Stimulated activated CD8-positive, alpha-beta memory T cell treated with anti-CD3 and anti-CD28 coated beads, Interleukin-12 subunit alpha, Interleukin-12 subunit beta, amount 100 ng/mL, for 24 hours (primary cell): ENCODE data around the gene NOL7.

Experiments used
- DNase-seq: peaks from one replicate; pipeline ENCODE4 v3.0.0-alpha.2; 2020; ENCODE audit errors: extremely low read depth

The NOL7 gene

GRCh38 chr6:13597073-13597472 is 18.1 kb upstream of the NOL7 start:
- DNase-seq, result no peak

GRCh38 chr6:13600036-13600435 is 15.1 kb upstream of the NOL7 start:
- DNase-seq, result no peak

- DNase-seq, result no peak
Measured at GRCh38 chr6:13604135-13604534, 11.0 kb upstream of the NOL7 start.

GRCh38 chr6:13604546-13605416 is 10.4 kb upstream of the NOL7 start:
- no peak for DNase-seq

- no peak for DNase-seq
Measured at GRCh38 chr6:13605634-13606033, 9.5 kb upstream of the NOL7 start.

GRCh38 chr6:13611715-13612114 is 3.4 kb upstream of the NOL7 start:
- no peak for DNase-seq

- DNase-seq, result no peak
Measured at GRCh38 chr6:13613029-13613594, 2.0 kb upstream of the NOL7 start.

- DNase-seq, result no peak
Measured at GRCh38 chr6:13614126-13614925, 809 bp upstream of the NOL7 start.

GRCh38 chr6:13615792-13616120 is 621 bp downstream of the NOL7 start:
- DNase-seq, result no peak

GRCh38 chr6:13617066-13617465 is 1.9 kb downstream of the NOL7 start:
- DNase-seq, result no peak

- DNase-seq, result no peak
Measured at GRCh38 chr6:13624871-13625288, 9.7 kb downstream of the NOL7 start.

GRCh38 chr6:13629459-13630116 is 14.5 kb downstream of the NOL7 start:
- DNase-seq, result no peak

- DNase-seq, result no peak
Measured at GRCh38 chr6:13630499-13630898, 15.4 kb downstream of the NOL7 start.

GRCh38 chr6:13633343-13633742 is 18.2 kb downstream of the NOL7 start:
- DNase-seq, result no peak

GRCh38 chr6:13635948-13636658 is 21.0 kb downstream of the NOL7 start:
- DNase-seq, result no peak

GRCh38 chr6:13638014-13638413 is 22.9 kb downstream of the NOL7 start:
- DNase-seq, result no peak

GRCh38 chr6:13638626-13639025 is 23.5 kb downstream of the NOL7 start:
- DNase-seq, result no peak

GRCh38 chr6:13641315-13641714 is 26.2 kb downstream of the NOL7 start:
- DNase-seq, result no peak

- no peak for DNase-seq
Measured at GRCh38 chr6:13643125-13643524, 28.0 kb downstream of the NOL7 start.

- DNase-seq, result no peak
Measured at GRCh38 chr6:13648850-13649249, 33.7 kb downstream of the NOL7 start.

GRCh38 chr6:13649393-13649792 is 34.3 kb downstream of the NOL7 start:
- DNase-seq, result no peak

- no peak for DNase-seq
Measured at GRCh38 chr6:13653296-13653695, 38.2 kb downstream of the NOL7 start.
